ENCODE measurements around the gene CDKN2B-AS1.
A peak's percentile ranks its signal among the peaks of the same experiment; 100 is the strongest.

The CDKN2B-AS1 gene

GRCh38 chr9:22035591-22036011 lies 41.0 kb downstream of the CDKN2B-AS1 start:
- Histone ChIP-seq H2AFZ (ENCODE audit: insufficient read depth, low read length, poor library complexity) (no peak overlapping the region), H4K8ac (ENCODE audit: low read depth, low read length) (no peak overlapping the region), H3K79me1 (ENCODE audit: low read length) (peaks cover 5% of the 10 kb centered on the region), H3K79me2 (ENCODE audit: control insufficient read depth, insufficient read depth, low read length, poor library complexity) (no peaks in the 10 kb centered on the region), H2AK5ac (ENCODE audit: low read length) (no peak overlapping the region), H3K4me3 (ENCODE audit: low read depth, low read length) (no peak overlapping the region), H2BK12ac (ENCODE audit: low read length) (peak overlapping the region; percentile 73), H3K27ac (ENCODE audit: low read depth, low read length) (no peak overlapping the region), H3K27me3 (ENCODE audit: insufficient read depth, low read length) (no peaks in the 10 kb centered on the region), H3K4me1 (ENCODE audit: control insufficient read depth in 1 of 2, insufficient read depth in 2 of 2, low read length in 2 of 2) (peaks cover 0 to 9% of the 10 kb centered on the region in 2 experiments), H3K9ac (ENCODE audit: low read length) (no peak overlapping the region), H3K18ac (ENCODE audit: low read length) (no peak overlapping the region), H4K91ac (ENCODE audit: low read depth, low read length) (no peak overlapping the region), H2BK5ac (ENCODE audit: low read depth, low read length, poor library complexity) (no peak overlapping the region), H4K12ac (ENCODE audit: low read depth, low read length) (no peak overlapping the region), H3K23ac (ENCODE audit: low read length) (no peak overlapping the region), H3K4ac (ENCODE audit: low read depth, low read length) (no peak overlapping the region), H2BK120ac (ENCODE audit: insufficient read depth, low read length, poor library complexity) (peak overlapping the region; percentile 2), H3K4me2 (ENCODE audit: low read length) (no peak overlapping the region), H3K36me3 (ENCODE audit: control insufficient read depth in 1 of 2, insufficient read depth in 2 of 2, low read length in 2 of 2) (no peaks in the 10 kb centered on the region), H3K9me3 (ENCODE audit: insufficient read depth, low read depth, low read length) (no peaks in the 10 kb centered on the region), H3K14ac (ENCODE audit: low read length) (no peak overlapping the region)
- DNase-seq: no peak
- no CpG with 5 or more reads among the region's 2 CpGs for WGBS (ENCODE audit: extremely low coverage, insufficient coverage, insufficient read length)

- no peak overlapping the region for H3K4ac ChIP-seq (ENCODE audit: low read depth, low read length)
- H2BK5ac ChIP-seq (ENCODE audit: low read depth, low read length, poor library complexity): no peak overlapping the region
- H4K8ac ChIP-seq (ENCODE audit: low read depth, low read length): no peak overlapping the region
- no peak overlapping the region for H3K4me3 ChIP-seq (ENCODE audit: low read depth, low read length)
- no peak overlapping the region for H2BK12ac ChIP-seq (ENCODE audit: low read length)
- no peak overlapping the region for H3K18ac ChIP-seq (ENCODE audit: low read length)
- no peak overlapping the region for H3K14ac ChIP-seq (ENCODE audit: low read length)
- no peak overlapping the region for H3K9ac ChIP-seq (ENCODE audit: low read length)
- no CpG with 5 or more reads among the region's 4 CpGs for WGBS (ENCODE audit: extremely low coverage, insufficient coverage, insufficient read length)
- peak; percentile 23 to 71 for DNase-seq
- H3K27ac ChIP-seq (ENCODE audit: low read depth, low read length): no peak overlapping the region
- no peak overlapping the region for H2AFZ ChIP-seq (ENCODE audit: insufficient read depth, low read length, poor library complexity)
- no peaks in the 10 kb centered on the region for H3K79me2 ChIP-seq (ENCODE audit: control insufficient read depth, insufficient read depth, low read length, poor library complexity)
- peak overlapping the region; percentile 46 for H2BK120ac ChIP-seq (ENCODE audit: insufficient read depth, low read length, poor library complexity)
- H3K36me3 ChIP-seq (ENCODE audit: control insufficient read depth in 1 of 2, insufficient read depth in 2 of 2, low read length in 2 of 2): no peaks in the 10 kb centered on the region
- H3K9me3 ChIP-seq (ENCODE audit: insufficient read depth, low read depth, low read length): no peaks in the 10 kb centered on the region
- no peak overlapping the region for H4K12ac ChIP-seq (ENCODE audit: low read depth, low read length)
- H3K79me1 ChIP-seq (ENCODE audit: low read length): peaks cover 5% of the 10 kb centered on the region
- no peak overlapping the region for H2AK5ac ChIP-seq (ENCODE audit: low read length)
- H3K4me2 ChIP-seq (ENCODE audit: low read length): no peak overlapping the region
- no peak overlapping the region for H4K91ac ChIP-seq (ENCODE audit: low read depth, low read length)
- no peak overlapping the region for H3K23ac ChIP-seq (ENCODE audit: low read length)
- H3K27me3 ChIP-seq (ENCODE audit: insufficient read depth, low read length): no peaks in the 10 kb centered on the region
- peaks cover 0 to 11% of the 10 kb centered on the region in 2 experiments for H3K4me1 ChIP-seq (ENCODE audit: control insufficient read depth in 1 of 2, insufficient read depth in 2 of 2, low read length in 2 of 2)
Measured at GRCh38 chr9:22036866-22037626, 42.5 kb downstream of the CDKN2B-AS1 start.

DNA sequence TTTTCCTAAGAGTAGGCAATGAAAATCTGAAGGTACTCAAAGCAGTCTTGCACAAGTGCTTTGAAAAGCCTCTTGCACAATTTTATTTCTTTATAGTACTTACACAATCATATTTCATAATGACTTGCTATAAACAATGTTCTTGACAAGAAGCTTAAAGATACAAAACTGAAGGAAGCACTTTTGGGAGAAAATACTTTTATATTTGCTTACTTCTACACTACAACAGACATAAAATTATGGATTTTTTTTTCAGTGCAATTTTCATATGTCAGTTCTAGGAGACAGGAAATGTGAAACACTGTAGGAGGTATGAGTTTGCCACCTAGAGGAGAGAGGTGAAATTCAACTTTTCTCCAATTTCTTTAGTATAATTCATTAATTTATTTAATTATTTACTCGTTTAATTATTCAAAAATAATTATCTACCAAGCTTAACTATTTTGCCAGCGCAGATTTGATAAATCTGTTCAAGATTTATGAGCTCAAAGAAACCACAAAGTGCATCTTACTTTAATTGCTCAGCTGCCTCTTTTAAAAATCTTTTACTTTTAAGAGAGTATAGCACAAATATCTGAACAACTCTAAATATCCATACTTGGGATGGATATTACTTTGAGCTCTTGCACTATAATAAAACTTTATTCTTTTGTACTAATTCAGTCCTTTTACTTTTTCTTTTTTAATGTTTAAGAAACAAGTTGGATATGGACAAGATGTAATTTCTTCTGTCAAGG lies 43.5 kb downstream of the CDKN2B-AS1 start:
- no peak overlapping the region for H4K91ac ChIP-seq (ENCODE audit: low read depth, low read length)
- H3K27me3 ChIP-seq (ENCODE audit: insufficient read depth, low read length): no peaks in the 10 kb centered on the region
- H3K79me1 ChIP-seq (ENCODE audit: low read length): peaks cover 7% of the 10 kb centered on the region
- no peak overlapping the region for H3K4me3 ChIP-seq (ENCODE audit: low read depth, low read length)
- no peak overlapping the region for H2BK120ac ChIP-seq (ENCODE audit: insufficient read depth, low read length, poor library complexity)
- peak in 1 of 2 donors; percentile 35 for DNase-seq
- no peak overlapping the region for H3K27ac ChIP-seq (ENCODE audit: low read depth, low read length)
- H2BK12ac ChIP-seq (ENCODE audit: low read length): no peak overlapping the region
- peaks cover 2 to 13% of the 10 kb centered on the region in 2 experiments for H3K4me1 ChIP-seq (ENCODE audit: control insufficient read depth in 1 of 2, insufficient read depth in 2 of 2, low read length in 2 of 2)
- no peak overlapping the region for H4K12ac ChIP-seq (ENCODE audit: low read depth, low read length)
- H2BK5ac ChIP-seq (ENCODE audit: low read depth, low read length, poor library complexity): no peak overlapping the region
- H3K23ac ChIP-seq (ENCODE audit: low read length): no peak overlapping the region
- no peak overlapping the region for H3K18ac ChIP-seq (ENCODE audit: low read length)
- WGBS (ENCODE audit: extremely low coverage, insufficient coverage, insufficient read length): no CpG with 5 or more reads among the region's 2 CpGs
- H2AFZ ChIP-seq (ENCODE audit: insufficient read depth, low read length, poor library complexity): no peak overlapping the region
- H3K9me3 ChIP-seq (ENCODE audit: insufficient read depth, low read depth, low read length): no peaks in the 10 kb centered on the region
- no peaks in the 10 kb centered on the region for H3K79me2 ChIP-seq (ENCODE audit: control insufficient read depth, insufficient read depth, low read length, poor library complexity)
- H4K8ac ChIP-seq (ENCODE audit: low read depth, low read length): no peak overlapping the region
- H3K14ac ChIP-seq (ENCODE audit: low read length): no peak overlapping the region
- H3K9ac ChIP-seq (ENCODE audit: low read length): no peak overlapping the region
- no peak overlapping the region for H2AK5ac ChIP-seq (ENCODE audit: low read length)
- H3K4me2 ChIP-seq (ENCODE audit: low read length): no peak overlapping the region
- H3K4ac ChIP-seq (ENCODE audit: low read depth, low read length): no peak overlapping the region
- no peaks in the 10 kb centered on the region for H3K36me3 ChIP-seq (ENCODE audit: control insufficient read depth in 1 of 2, insufficient read depth in 2 of 2, low read length in 2 of 2)

DNA sequence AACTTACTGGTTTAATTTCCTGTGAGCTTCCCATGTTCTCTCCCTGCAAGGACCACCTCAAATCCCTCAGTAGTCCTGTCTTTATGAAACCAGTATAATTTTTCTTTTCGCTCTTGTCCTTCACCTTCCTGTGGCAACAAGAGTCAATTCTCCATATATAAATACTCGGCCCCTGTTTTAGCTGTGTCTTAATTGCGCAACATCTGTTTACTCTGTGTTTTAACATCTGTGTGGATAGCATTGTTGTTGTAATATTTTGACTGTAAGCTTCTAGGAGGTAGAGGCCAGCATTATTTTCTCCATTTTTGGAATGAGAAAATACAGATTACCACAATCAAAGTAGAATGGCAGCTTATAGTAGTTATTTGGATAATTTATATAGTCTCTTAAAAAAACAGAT lies 44.7 kb downstream of the CDKN2B-AS1 start:
- no peak overlapping the region for H3K4me3 ChIP-seq (ENCODE audit: low read depth, low read length)
- H3K4ac ChIP-seq (ENCODE audit: low read depth, low read length): no peak overlapping the region
- H3K14ac ChIP-seq (ENCODE audit: low read length): no peak overlapping the region
- no peaks in the 10 kb centered on the region for H3K79me2 ChIP-seq (ENCODE audit: control insufficient read depth, insufficient read depth, low read length, poor library complexity)
- no peak overlapping the region for H3K23ac ChIP-seq (ENCODE audit: low read length)
- no peak overlapping the region for H3K27ac ChIP-seq (ENCODE audit: low read depth, low read length)
- no peak overlapping the region for H2AK5ac ChIP-seq (ENCODE audit: low read length)
- no peak overlapping the region for H3K9ac ChIP-seq (ENCODE audit: low read length)
- H3K18ac ChIP-seq (ENCODE audit: low read length): no peak overlapping the region
- H3K4me2 ChIP-seq (ENCODE audit: low read length): no peak overlapping the region
- no peaks in the 10 kb centered on the region for H3K9me3 ChIP-seq (ENCODE audit: insufficient read depth, low read depth, low read length)
- no peak overlapping the region for H2BK5ac ChIP-seq (ENCODE audit: low read depth, low read length, poor library complexity)
- H3K36me3 ChIP-seq (ENCODE audit: control insufficient read depth in 1 of 2, insufficient read depth in 2 of 2, low read length in 2 of 2): no peaks in the 10 kb centered on the region
- H4K91ac ChIP-seq (ENCODE audit: low read depth, low read length): no peak overlapping the region
- H2BK12ac ChIP-seq (ENCODE audit: low read length): no peak overlapping the region
- no peak overlapping the region for H2AFZ ChIP-seq (ENCODE audit: insufficient read depth, low read length, poor library complexity)
- H3K27me3 ChIP-seq (ENCODE audit: insufficient read depth, low read length): no peaks in the 10 kb centered on the region
- WGBS (ENCODE audit: extremely low coverage, insufficient coverage, insufficient read length): no CpG with 5 or more reads among the region's 3 CpGs
- H2BK120ac ChIP-seq (ENCODE audit: insufficient read depth, low read length, poor library complexity): no peak overlapping the region
- peaks cover 2 to 13% of the 10 kb centered on the region in 2 experiments for H3K4me1 ChIP-seq (ENCODE audit: control insufficient read depth in 1 of 2, insufficient read depth in 2 of 2, low read length in 2 of 2)
- H4K12ac ChIP-seq (ENCODE audit: low read depth, low read length): no peak overlapping the region
- H4K8ac ChIP-seq (ENCODE audit: low read depth, low read length): no peak overlapping the region
- peak in 1 of 2 donors; percentile 46 for DNase-seq
- peaks cover 7% of the 10 kb centered on the region for H3K79me1 ChIP-seq (ENCODE audit: low read length)

Measured in trophoblast cell (in vitro differentiated cells and primary cell).